GM13977 (cell line): ENCODE results near the gene KCNH2.

ENCODE experiments used
- DNase-seq: peaks from one replicate; pipeline ENCODE4 v3.0.0; 2012; ENCODE audit warnings: low spot score
- in situ Hi-C: fragments of 300-500 bp; cut with MboI; formaldehyde crosslinking; loops from one replicate; pipeline ENCODE4 v1.12.0; 2022; ENCODE audit warnings: low sequenced_read_pairs, low pct_unique_long_range_greater_than_20kb, mixed read lengths, inconsistent platforms; ENCODE audit not compliant: unreplicated experiment
- TF ChIP-seq, protein P1 (sequence below): IDR thresholded peaks from 2 replicates; pipeline ENCODE4 v1.5.1; 2012; ENCODE audit warnings: mild to moderate bottlenecking, control low read depth; ENCODE audit not compliant: insufficient read depth; ENCODE audit errors: extremely low read depth, missing control alignments

KCNH2 gene

GRCh38 chr7:151019130-151019447 is 41.0 kb upstream of the KCNH2 start:
- TF ChIP-seq, protein P1, sequence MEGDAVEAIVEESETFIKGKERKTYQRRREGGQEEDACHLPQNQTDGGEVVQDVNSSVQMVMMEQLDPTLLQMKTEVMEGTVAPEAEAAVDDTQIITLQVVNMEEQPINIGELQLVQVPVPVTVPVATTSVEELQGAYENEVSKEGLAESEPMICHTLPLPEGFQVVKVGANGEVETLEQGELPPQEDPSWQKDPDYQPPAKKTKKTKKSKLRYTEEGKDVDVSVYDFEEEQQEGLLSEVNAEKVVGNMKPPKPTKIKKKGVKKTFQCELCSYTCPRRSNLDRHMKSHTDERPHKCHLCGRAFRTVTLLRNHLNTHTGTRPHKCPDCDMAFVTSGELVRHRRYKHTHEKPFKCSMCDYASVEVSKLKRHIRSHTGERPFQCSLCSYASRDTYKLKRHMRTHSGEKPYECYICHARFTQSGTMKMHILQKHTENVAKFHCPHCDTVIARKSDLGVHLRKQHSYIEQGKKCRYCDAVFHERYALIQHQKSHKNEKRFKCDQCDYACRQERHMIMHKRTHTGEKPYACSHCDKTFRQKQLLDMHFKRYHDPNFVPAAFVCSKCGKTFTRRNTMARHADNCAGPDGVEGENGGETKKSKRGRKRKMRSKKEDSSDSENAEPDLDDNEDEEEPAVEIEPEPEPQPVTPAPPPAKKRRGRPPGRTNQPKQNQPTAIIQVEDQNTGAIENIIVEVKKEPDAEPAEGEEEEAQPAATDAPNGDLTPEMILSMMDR: no peak
- in situ Hi-C loops: no loop called here

GRCh38 chr7:151018421-151019129 is 40.5 kb upstream of the KCNH2 start:
- DNase-seq: no peak
- TF ChIP-seq, protein P1: no peak
- in situ Hi-C loops: no loop called here

More at GRCh38 chr7:151019130-151019447, 41.0 kb upstream of the KCNH2 start:
- DNase-seq: no peak

DNA sequence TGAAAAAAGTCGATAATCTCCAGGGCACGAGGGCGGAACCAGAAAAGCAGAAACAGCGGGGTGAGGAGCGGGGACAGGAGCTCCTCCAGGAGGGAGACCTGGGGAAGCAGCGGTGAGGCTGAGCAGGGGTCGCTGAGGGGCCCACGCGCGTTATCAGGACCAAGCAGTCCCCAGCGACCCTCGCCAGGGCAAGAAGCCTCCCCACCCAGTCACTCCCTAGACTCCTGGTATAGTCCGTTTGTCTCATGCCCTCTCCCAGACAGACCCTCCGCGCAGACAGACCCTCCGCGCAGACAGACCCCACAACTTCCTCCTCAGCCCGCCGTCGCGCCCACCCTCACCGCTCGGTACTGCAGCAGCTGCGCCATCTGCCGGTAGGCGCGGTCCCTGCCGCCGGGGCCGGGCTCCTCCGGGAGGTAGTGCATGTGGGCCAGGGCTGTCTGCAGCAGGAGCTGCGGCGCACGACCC is 39.9 kb upstream of the KCNH2 start:
- in situ Hi-C loops: no loop called here
- DNase-seq: peak; percentile 86
- TF ChIP-seq, protein P1: peak; percentile 97

DNA sequence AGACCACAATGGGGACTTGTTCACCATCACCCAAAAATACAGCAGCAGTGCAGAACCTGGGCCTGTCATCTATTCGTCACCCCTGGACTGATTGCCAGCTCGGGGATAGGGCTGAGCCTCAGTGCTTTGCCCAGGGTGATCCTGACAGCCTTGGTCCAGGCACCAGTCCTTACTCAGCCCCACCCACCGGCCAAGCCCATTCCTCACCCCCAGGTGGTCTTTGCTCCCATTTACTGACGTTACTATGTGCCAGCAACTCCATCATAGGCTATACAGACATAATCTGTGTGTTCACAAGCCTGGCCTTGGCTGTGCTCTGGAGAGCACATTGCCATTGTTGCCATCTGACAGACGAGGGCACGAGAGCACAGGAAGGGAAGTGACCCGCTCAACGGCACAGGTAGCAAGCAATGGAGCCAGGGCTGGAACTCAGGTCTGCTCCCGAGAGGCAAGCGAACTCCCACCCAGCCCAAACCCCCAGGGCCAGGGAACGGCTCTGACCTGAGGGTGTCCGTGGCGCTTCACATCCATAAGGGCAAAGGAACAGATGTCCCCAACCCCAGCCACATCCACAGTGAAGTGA is 39.3 kb upstream of the KCNH2 start:
- TF ChIP-seq, protein P1: no peak
- no peak for DNase-seq
- in situ Hi-C loops: no loop called here

- DNase-seq: no peak
- in situ Hi-C loops: no loop called here
- TF ChIP-seq, protein P1: no peak
Observed at GRCh38 chr7:151016942-151017341, 38.8 kb upstream of the KCNH2 start.

DNA sequence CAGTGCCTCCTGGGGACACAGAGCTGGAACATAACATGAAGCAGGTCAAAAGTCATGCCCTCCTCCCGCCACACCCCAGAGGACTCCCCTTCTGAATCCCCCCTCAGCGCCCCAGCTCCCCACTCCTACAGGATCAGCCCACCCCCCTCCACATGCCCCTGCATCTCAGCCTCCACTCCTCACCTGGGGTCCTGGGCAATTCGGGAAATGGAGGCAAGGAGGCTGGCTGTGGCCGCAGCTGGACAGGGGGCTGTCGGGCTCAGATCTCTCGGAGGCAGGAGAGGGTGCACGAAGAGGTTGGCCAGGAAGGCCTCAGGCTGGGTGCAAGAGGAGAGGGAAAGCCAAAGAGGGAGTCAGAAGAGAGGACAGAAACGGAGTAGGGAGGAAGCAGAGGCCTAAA is 38.4 kb upstream of the KCNH2 start:
- no peak for DNase-seq
- TF ChIP-seq, protein P1: no peak
- in situ Hi-C loops: no loop called here
